ENCODE results near the gene EXOC6B.
"Not testable (repeated sequence)": the region's sequence is repeated elsewhere in the genome, so short reads cannot be mapped to it uniquely, and the experiment has no call there.

Gene EXOC6B

GRCh38 chr2:72475246-72475645, 350.6 kb downstream of the EXOC6B start:
- DNase-seq (ENCODE audit: low read depth in 2 of 3, low spot score in 2 of 3) = no peak

- no peak for DNase-seq (ENCODE audit: low read depth in 2 of 3, low spot score in 2 of 3)
Measured at GRCh38 chr2:72457801-72458516, 367.9 kb downstream of the EXOC6B start.

GRCh38 chr2:72454189-72454588, 371.6 kb downstream of the EXOC6B start:
- no peak for DNase-seq (ENCODE audit: low read depth in 2 of 3, low spot score in 2 of 3)

GRCh38 chr2:72442270-72442669, 383.6 kb downstream of the EXOC6B start:
- no peak for DNase-seq (ENCODE audit: low read depth in 2 of 3, low spot score in 2 of 3)

- DNase-seq (ENCODE audit: low read depth in 2 of 3, low spot score in 2 of 3) = no peak
Measured at GRCh38 chr2:72439892-72440291, 385.9 kb downstream of the EXOC6B start.

- no peak for DNase-seq (ENCODE audit: low read depth in 2 of 3, low spot score in 2 of 3)
Measured at GRCh38 chr2:72438364-72438763, 387.5 kb downstream of the EXOC6B start.

- DNase-seq (ENCODE audit: low read depth in 2 of 3, low spot score in 2 of 3) = no peak
Measured at GRCh38 chr2:72431737-72432136, 394.1 kb downstream of the EXOC6B start.

GRCh38 chr2:72427022-72427861, 398.6 kb downstream of the EXOC6B start:
- DNase-seq (ENCODE audit: low read depth in 2 of 3, low spot score in 2 of 3) = no peak

GRCh38 chr2:72425996-72426395, 399.8 kb downstream of the EXOC6B start:
- no peak for DNase-seq (ENCODE audit: low read depth in 2 of 3, low spot score in 2 of 3)

GRCh38 chr2:72423756-72424155, 402.1 kb downstream of the EXOC6B start:
- no peak for DNase-seq (ENCODE audit: low read depth in 2 of 3, low spot score in 2 of 3)

- not testable (repeated sequence) for DNase-seq (ENCODE audit: low read depth in 2 of 3, low spot score in 2 of 3)
Measured at GRCh38 chr2:72421771-72422379, 404.0 kb downstream of the EXOC6B start.

- DNase-seq (ENCODE audit: low read depth in 2 of 3, low spot score in 2 of 3) = no peak
Measured at GRCh38 chr2:72415781-72416475, 409.9 kb downstream of the EXOC6B start.

- no peak for DNase-seq (ENCODE audit: low read depth in 2 of 3, low spot score in 2 of 3)
Measured at GRCh38 chr2:72415241-72415661, 410.6 kb downstream of the EXOC6B start.

- DNase-seq (ENCODE audit: low read depth in 2 of 3, low spot score in 2 of 3) = no peak
Measured at GRCh38 chr2:72414137-72414760, 411.6 kb downstream of the EXOC6B start.

- no peak for DNase-seq (ENCODE audit: low read depth in 2 of 3, low spot score in 2 of 3)
Measured at GRCh38 chr2:72413716-72414115, 412.1 kb downstream of the EXOC6B start.

- DNase-seq (ENCODE audit: low read depth in 2 of 3, low spot score in 2 of 3) = no peak
Measured at GRCh38 chr2:72412214-72412613, 413.6 kb downstream of the EXOC6B start.

GRCh38 chr2:72399879-72400278, 426.0 kb downstream of the EXOC6B start:
- no peak for DNase-seq (ENCODE audit: low read depth in 2 of 3, low spot score in 2 of 3)

GRCh38 chr2:72395096-72395495, 430.7 kb downstream of the EXOC6B start:
- DNase-seq (ENCODE audit: low read depth in 2 of 3, low spot score in 2 of 3) = no peak

GRCh38 chr2:72394541-72395070, 431.2 kb downstream of the EXOC6B start:
- no peak for DNase-seq (ENCODE audit: low read depth in 2 of 3, low spot score in 2 of 3)

- DNase-seq (ENCODE audit: low read depth in 2 of 3, low spot score in 2 of 3) = no peak
Measured at GRCh38 chr2:72389447-72389846, 436.4 kb downstream of the EXOC6B start.

- DNase-seq (ENCODE audit: low read depth in 2 of 3, low spot score in 2 of 3) = no peak
Measured at GRCh38 chr2:72388263-72388662, 437.6 kb downstream of the EXOC6B start.
